ENCODE data around the gene IGF2BP2.

DNA sequence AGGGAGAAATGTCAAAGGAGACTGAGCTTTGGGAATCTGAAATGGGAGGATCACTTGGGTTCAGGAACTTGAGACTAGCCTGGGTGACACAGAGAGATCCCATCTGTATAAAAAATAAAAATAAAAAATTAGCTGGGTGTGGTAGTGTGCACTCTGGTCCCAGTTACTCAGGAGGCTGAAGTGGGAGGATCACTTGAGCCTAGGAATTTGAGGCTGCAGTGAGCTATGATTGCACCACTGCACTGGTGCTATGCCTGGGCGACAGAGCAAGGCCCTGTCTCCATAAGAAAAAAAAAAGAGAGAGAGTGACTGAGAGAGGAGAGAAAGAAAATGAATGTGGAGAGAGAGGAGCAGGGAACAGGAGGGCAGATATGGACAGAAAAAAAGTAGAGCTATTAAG lies 165.9 kb downstream of the IGF2BP2 start:
- TF ChIP-seq, protein P1, sequence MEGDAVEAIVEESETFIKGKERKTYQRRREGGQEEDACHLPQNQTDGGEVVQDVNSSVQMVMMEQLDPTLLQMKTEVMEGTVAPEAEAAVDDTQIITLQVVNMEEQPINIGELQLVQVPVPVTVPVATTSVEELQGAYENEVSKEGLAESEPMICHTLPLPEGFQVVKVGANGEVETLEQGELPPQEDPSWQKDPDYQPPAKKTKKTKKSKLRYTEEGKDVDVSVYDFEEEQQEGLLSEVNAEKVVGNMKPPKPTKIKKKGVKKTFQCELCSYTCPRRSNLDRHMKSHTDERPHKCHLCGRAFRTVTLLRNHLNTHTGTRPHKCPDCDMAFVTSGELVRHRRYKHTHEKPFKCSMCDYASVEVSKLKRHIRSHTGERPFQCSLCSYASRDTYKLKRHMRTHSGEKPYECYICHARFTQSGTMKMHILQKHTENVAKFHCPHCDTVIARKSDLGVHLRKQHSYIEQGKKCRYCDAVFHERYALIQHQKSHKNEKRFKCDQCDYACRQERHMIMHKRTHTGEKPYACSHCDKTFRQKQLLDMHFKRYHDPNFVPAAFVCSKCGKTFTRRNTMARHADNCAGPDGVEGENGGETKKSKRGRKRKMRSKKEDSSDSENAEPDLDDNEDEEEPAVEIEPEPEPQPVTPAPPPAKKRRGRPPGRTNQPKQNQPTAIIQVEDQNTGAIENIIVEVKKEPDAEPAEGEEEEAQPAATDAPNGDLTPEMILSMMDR (IDR thresholded peaks at IDR 0.05), result no peak
- TF ChIP-seq EZH2 (IDR thresholded peaks at IDR 0.05) (no peak), EZH2phosphoT487 (IDR thresholded peaks at IDR 0.05) (no peak)
